AG08395 (cell line): Measurements from ENCODE around the gene CLEC19A.
"Not testable (repeated sequence)": the region's sequence is repeated elsewhere in the genome, so short reads cannot be mapped to it uniquely, and the experiment has no call there.

Experiments used
- DNase-seq: peaks from one replicate; pipeline ENCODE4 v3.0.0; 2012; ENCODE audit warnings: mixed read lengths, low spot score

Gene CLEC19A

GRCh38 chr16:19286827-19287226, 1.3 kb downstream of the CLEC19A start:
- no peak for DNase-seq

GRCh38 chr16:19287241-19287640, 1.7 kb downstream of the CLEC19A start:
- no peak for DNase-seq

- no peak for DNase-seq
These were observed 3.6 kb downstream of the CLEC19A start for GRCh38 chr16:19288872-19289799.

GRCh38 chr16:19289811-19290485, 4.4 kb downstream of the CLEC19A start:
- DNase-seq: no peak

GRCh38 chr16:19290860-19291259, 5.3 kb downstream of the CLEC19A start:
- DNase-seq: no peak

- DNase-seq: no peak
These were observed 5.9 kb downstream of the CLEC19A start for GRCh38 chr16:19291475-19291874.

GRCh38 chr16:19292186-19292585, 6.7 kb downstream of the CLEC19A start:
- no peak for DNase-seq

GRCh38 chr16:19294156-19294649, 8.7 kb downstream of the CLEC19A start:
- DNase-seq: no peak

- no peak for DNase-seq
These were observed 9.9 kb downstream of the CLEC19A start for GRCh38 chr16:19295393-19295792.

- DNase-seq: no peak
These were observed 11.9 kb downstream of the CLEC19A start for GRCh38 chr16:19297454-19297853.

- DNase-seq: no peak
These were observed 14.0 kb downstream of the CLEC19A start for GRCh38 chr16:19299565-19299964.

- DNase-seq: no peak
These were observed 16.4 kb downstream of the CLEC19A start for GRCh38 chr16:19301931-19302330.

GRCh38 chr16:19304750-19305149, 19.2 kb downstream of the CLEC19A start:
- DNase-seq: no peak

GRCh38 chr16:19305443-19305842, 19.9 kb downstream of the CLEC19A start:
- no peak for DNase-seq

GRCh38 chr16:19307587-19308241, 22.2 kb downstream of the CLEC19A start:
- DNase-seq: no peak

- DNase-seq: no peak
These were observed 22.9 kb downstream of the CLEC19A start for GRCh38 chr16:19308392-19308791.

GRCh38 chr16:19309178-19309577, 23.6 kb downstream of the CLEC19A start:
- DNase-seq: no peak

- no peak for DNase-seq
These were observed 29.3 kb downstream of the CLEC19A start for GRCh38 chr16:19314718-19315425.

- no peak for DNase-seq
These were observed 30.4 kb downstream of the CLEC19A start for GRCh38 chr16:19315889-19316433.

- no peak for DNase-seq
These were observed 31.3 kb downstream of the CLEC19A start for GRCh38 chr16:19316846-19317245.

GRCh38 chr16:19321186-19321585, 35.7 kb downstream of the CLEC19A start:
- DNase-seq: not testable (repeated sequence)

- no peak for DNase-seq
These were observed 38.1 kb downstream of the CLEC19A start for GRCh38 chr16:19323596-19323995.
